IPS-20b (cell line): ENCODE measurements around the gene EDN2.

Experiments used
- H3K27ac ChIP-seq: one replicate; pipeline ENCODE4 v1.5.1; 2013; ENCODE audit warnings: low read length
- H3K27me3 ChIP-seq: 2 replicates; pipeline ENCODE4 v1.6.1; 2013; ENCODE audit warnings: mild to moderate bottlenecking, low read length, inconsistent platforms; ENCODE audit not compliant: insufficient read depth
- H3K36me3 ChIP-seq: 2 replicates; pipeline ENCODE4 v1.6.1; 2013; ENCODE audit warnings: low read depth, mild to moderate bottlenecking, inconsistent platforms, low read length, moderate library complexity; ENCODE audit not compliant: insufficient read depth
- H3K4me1 ChIP-seq: 2 replicates; pipeline ENCODE4 v1.6.1; 2013; ENCODE audit warnings: mild to moderate bottlenecking, control low read depth, inconsistent platforms, low read length, moderate library complexity; ENCODE audit not compliant: insufficient read depth
- H3K4me3 ChIP-seq: 2 replicates; pipeline ENCODE4 v1.5.1; 2013; ENCODE audit warnings: mild to moderate bottlenecking, low read length, inconsistent platforms
- H3K9ac ChIP-seq: 2 replicates; pipeline ENCODE4 v1.6.1; 2013; ENCODE audit warnings: low read depth, mild to moderate bottlenecking, inconsistent platforms, low read length, moderate library complexity
- H3K9me3 ChIP-seq: 2 replicates; pipeline ENCODE4 v1.6.1; 2013; ENCODE audit warnings: mild to moderate bottlenecking, low read depth, low read length, inconsistent platforms; ENCODE audit not compliant: insufficient read depth

EDN2 gene

DNA sequence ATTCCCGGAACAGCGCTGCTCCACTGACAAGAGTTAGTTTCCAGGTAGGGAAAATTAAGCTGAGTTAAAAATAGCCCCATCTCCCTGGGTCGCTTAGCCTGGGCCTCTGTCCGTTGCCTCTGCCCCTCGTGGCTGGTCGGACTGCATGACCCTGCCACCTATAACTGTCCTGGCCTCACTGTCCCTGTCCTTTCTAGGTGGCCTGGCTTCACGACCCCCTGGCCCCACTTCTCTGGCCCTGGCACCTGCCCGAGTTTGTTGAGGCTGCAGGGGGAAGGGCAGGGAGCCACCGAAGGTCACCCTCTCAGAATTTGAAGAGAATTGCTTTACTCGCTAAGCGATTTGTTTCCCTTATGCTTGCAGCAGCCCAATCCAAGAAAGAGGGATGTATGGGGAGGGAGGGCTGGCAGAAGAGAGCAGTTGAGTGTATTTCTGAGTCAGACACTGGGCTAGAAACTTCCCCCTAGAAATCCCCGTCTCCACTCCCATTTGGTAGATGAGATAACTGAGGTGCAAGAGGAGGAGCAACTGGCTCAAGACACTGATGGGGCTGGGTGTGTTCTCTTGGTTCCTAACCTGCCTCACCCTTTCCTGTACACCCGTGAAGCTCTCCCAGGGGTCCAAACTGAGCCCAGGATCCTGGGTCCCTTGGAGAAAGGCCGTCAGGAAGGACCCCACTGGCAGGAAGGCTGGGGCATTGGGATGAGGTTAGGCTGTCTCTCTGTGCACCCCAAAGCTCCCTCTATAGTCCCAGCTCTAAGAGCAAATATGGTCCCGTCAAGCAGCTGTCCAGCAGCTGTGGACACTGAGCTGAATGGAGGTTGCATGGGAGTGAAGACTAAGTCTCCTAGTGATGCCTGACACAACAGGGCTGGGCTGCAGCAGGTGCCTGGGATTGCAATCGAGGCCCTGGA lies 2.9 kb upstream of the EDN2 start:
- no peaks in the 10 kb centered on the region for H3K36me3 ChIP-seq
- peak overlapping the region; percentile 43; the same call in 1 of the 2 replicates for H3K9ac ChIP-seq
- H3K9me3 ChIP-seq, result no peaks in the 10 kb centered on the region
- H3K27ac ChIP-seq, result no peak overlapping the region
- peak overlapping the region; percentile 25; the same call in 1 of the 2 replicates for H3K4me3 ChIP-seq
- peaks cover 6% of the 10 kb centered on the region; the same call in 1 of the 2 replicates for H3K27me3 ChIP-seq
- peaks cover 33% of the 10 kb centered on the region for H3K4me1 ChIP-seq

GRCh38 chr1:41486371-41487125 lies 2.1 kb upstream of the EDN2 start:
- peak overlapping the region; percentile 25; the same call in 1 of the 2 replicates for H3K4me3 ChIP-seq
- peak overlapping the region; percentile 43; the same call in 1 of the 2 replicates for H3K9ac ChIP-seq
- no peak overlapping the region for H3K27ac ChIP-seq
- no peaks in the 10 kb centered on the region for H3K9me3 ChIP-seq
- no peaks in the 10 kb centered on the region for H3K36me3 ChIP-seq
- peaks cover 33% of the 10 kb centered on the region for H3K4me1 ChIP-seq
- H3K27me3 ChIP-seq, result peaks cover 6% of the 10 kb centered on the region; the same call in 1 of the 2 replicates

DNA sequence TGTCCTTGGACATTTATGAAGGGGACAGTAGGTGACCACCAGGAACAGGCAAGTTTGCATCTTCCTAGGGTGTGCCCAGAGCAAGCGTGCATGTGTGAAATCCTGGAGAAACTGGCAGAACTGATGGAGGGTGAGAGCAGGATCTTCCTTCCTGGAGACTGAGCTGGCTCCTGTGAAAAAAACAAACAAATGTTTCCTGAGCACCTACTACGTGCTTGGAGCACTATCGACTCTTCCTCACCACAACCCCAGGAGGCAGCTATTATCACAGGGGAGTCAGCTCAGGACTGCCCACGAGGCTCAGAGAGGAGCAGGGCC lies 1.5 kb upstream of the EDN2 start:
- 0 out of 2 replicates have a peak overlapping the region, but pooled peaks have one; percentile 43 for H3K9ac ChIP-seq
- H3K4me3 ChIP-seq, result no peak overlapping the region; the same call in 1 of the 2 replicates
- no peaks in the 10 kb centered on the region for H3K36me3 ChIP-seq
- peaks cover 6% of the 10 kb centered on the region; the same call in 1 of the 2 replicates for H3K27me3 ChIP-seq
- H3K27ac ChIP-seq, result no peak overlapping the region
- H3K9me3 ChIP-seq, result no peaks in the 10 kb centered on the region
- H3K4me1 ChIP-seq, result peaks cover 33% of the 10 kb centered on the region

DNA sequence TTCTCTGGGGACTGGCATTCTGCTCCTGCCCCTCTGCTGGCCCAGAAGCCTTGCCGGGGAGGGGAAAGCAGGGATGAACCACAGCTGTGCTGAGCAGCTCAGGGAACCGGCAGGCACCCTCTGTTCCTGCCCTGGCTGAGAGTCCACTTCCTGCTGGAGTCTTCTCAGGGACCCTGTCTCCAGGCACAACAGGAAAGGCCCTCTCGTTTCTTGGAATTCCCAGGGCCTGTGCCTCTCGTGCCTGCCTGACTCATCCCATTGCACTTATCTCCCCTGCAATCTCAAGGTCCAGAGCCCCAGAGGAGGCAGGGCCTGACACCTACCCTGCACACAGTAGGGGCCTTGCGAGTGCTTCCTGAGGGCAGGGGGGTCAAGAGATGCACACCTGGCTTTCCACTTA lies 1.1 kb upstream of the EDN2 start:
- Histone ChIP-seq H3K9me3 (no peaks in the 10 kb centered on the region), H3K27me3 (peaks cover 6% of the 10 kb centered on the region; the same call in 1 of the 2 replicates), H3K4me3 (no peak overlapping the region), H3K27ac (no peak overlapping the region), H3K4me1 (peaks cover 33% of the 10 kb centered on the region), H3K9ac (no peak overlapping the region), H3K36me3 (no peaks in the 10 kb centered on the region)

DNA sequence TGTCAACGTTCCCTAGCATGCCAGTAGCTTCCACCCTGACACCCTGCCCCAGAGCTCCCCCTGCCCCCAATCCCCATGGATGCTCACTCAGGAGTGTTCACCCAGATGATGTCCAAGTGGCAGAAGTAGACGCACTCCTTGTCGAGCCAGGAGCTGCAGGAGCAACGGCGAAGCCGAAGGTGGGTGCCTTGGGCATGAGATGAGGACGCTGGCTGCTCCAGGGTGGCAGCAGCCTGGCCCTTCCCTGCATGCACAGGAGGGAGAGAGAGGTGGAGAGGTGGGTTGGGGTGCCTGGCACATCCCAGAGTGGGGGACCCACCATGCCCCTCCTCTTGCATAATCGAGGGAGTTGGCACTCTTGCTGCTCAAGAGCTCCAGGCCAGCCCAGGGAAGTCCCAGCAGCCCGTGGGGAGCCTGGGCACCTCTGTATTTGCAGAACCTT lies 502 bp downstream of the EDN2 start:
- peaks cover 33% of the 10 kb centered on the region for H3K4me1 ChIP-seq
- peaks cover 6% of the 10 kb centered on the region; the same call in 1 of the 2 replicates for H3K27me3 ChIP-seq
- H3K9me3 ChIP-seq, result no peaks in the 10 kb centered on the region
- no peak overlapping the region for H3K27ac ChIP-seq
- no peaks in the 10 kb centered on the region for H3K36me3 ChIP-seq
- H3K9ac ChIP-seq, result no peak overlapping the region
- no peak overlapping the region for H3K4me3 ChIP-seq

DNA sequence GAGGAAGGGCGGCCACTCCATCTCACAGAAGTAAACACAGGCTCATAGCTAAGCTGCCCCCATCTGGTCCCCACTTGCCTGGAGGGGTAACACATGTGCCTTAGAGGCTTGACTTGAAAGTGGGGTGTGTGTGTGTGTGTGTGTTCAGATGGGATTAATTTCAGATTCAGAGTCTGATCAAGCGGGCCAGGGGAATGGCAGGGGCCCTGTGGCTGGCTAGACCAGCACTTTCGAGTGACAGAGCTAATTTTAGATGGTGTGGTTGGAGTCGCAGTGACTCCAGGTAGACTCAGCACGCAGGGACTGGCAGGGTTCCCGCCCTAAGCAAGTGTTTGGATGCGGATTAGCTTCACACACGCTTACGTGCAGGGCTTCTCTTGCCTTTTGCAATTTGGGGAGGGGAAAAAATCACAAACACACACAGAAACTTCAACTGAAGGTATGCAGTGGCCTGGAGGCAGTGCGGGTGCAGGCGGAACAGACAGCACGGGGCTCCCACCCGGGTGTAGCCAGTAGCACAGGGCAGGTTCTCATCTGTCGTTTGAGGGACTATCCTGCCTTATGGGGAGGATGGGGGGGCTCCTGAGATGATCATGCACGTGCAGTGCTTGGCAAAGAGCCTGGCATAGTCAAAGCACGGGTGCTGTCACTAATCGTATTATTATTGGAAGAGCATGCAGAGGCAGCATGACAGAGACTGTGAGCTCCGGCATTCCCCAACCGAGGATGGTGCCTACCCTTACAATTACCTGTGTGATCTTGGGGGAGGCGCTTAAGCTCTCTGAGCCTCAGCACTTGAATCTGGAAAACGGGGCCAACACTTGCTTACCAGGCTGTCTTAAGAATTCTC lies 1.3 kb downstream of the EDN2 start:
- no peak overlapping the region for H3K9ac ChIP-seq
- no peak overlapping the region for H3K4me3 ChIP-seq
- no peaks in the 10 kb centered on the region for H3K36me3 ChIP-seq
- no peak overlapping the region for H3K27ac ChIP-seq
- H3K4me1 ChIP-seq, result peaks cover 33% of the 10 kb centered on the region
- no peaks in the 10 kb centered on the region for H3K9me3 ChIP-seq
- peaks cover 6% of the 10 kb centered on the region; the same call in 1 of the 2 replicates for H3K27me3 ChIP-seq

DNA sequence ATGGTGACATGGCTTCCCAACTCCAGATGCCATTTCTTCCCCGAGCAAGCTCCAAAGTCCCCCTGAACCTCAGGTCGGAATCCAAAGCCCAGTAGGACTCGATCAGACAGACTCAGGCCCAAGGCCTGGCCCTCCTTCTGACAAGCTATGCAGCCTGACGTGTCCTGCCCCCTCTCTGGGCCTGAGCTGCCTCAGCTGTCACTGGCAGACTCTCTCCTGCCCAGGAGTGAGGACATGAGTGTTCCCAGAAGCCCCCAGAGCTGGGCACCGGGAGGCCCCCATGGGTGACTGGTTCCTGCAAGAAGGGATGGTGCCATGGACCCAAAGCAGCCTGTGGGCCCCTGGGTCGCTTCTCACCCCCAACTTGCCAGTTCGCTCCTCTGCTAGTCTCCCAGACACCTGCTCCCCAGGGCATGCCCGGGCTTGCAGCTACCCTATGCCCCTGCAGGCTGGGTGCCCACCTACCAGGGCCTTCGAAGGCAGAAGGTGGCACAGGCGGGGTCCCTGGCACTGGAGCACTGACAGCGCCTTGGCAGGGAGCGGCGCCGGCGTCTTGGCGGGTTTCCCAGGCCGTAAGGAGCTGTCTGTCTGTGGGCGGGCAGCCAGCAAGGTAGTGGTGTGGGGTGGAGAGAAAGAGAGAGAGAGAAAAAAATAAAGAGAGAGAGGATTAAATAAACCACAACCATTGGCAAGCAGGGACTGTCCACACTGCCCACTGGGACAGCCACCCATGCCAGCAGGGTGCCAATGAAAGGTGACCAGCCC lies 2.3 kb downstream of the EDN2 start:
- no peaks in the 10 kb centered on the region for H3K9me3 ChIP-seq
- no peak overlapping the region for H3K9ac ChIP-seq
- H3K4me3 ChIP-seq, result no peak overlapping the region
- peaks cover 6% of the 10 kb centered on the region; the same call in 1 of the 2 replicates for H3K27me3 ChIP-seq
- peaks cover 23% of the 10 kb centered on the region for H3K4me1 ChIP-seq
- no peaks in the 10 kb centered on the region for H3K36me3 ChIP-seq
- no peak overlapping the region for H3K27ac ChIP-seq

DNA sequence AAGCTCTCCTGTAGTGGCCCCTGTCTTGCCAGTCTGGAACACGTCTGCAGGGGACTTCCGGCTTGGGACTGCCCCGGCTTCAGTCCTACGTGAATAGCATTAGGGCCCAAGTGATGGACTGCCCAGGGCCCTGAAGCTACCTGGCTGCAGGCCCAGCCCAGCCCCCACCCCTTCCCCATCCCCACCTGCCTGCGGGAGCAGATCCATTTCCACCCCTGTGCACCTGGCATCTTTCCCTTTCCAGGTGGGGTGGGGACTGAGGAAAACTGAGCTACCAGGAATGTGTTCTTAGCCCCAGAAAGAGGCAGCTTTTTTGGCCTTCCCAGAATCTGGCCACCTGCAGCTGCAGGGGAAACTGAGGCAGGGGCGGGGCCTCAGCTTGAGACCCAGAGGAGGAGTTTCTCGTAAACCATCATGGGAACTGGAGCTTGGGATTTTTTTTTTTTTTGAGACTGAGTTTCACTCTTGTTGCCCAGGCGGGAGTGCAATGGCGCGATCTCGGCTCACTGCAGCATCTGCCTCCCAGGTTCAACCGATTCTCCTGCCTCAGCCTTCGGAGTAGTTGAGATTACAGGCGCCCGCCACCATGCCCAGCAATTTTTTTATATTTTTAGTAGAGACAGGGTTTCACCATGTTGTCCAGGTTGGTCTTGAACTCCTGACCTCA lies 3.2 kb downstream of the EDN2 start:
- H3K9ac ChIP-seq, result no peak overlapping the region
- H3K4me3 ChIP-seq, result no peak overlapping the region
- no peak overlapping the region for H3K27ac ChIP-seq
- no peaks in the 10 kb centered on the region for H3K9me3 ChIP-seq
- no peaks in the 10 kb centered on the region for H3K36me3 ChIP-seq
- peaks cover 6% of the 10 kb centered on the region; the same call in 1 of the 2 replicates for H3K27me3 ChIP-seq
- peaks cover 18% of the 10 kb centered on the region for H3K4me1 ChIP-seq

DNA sequence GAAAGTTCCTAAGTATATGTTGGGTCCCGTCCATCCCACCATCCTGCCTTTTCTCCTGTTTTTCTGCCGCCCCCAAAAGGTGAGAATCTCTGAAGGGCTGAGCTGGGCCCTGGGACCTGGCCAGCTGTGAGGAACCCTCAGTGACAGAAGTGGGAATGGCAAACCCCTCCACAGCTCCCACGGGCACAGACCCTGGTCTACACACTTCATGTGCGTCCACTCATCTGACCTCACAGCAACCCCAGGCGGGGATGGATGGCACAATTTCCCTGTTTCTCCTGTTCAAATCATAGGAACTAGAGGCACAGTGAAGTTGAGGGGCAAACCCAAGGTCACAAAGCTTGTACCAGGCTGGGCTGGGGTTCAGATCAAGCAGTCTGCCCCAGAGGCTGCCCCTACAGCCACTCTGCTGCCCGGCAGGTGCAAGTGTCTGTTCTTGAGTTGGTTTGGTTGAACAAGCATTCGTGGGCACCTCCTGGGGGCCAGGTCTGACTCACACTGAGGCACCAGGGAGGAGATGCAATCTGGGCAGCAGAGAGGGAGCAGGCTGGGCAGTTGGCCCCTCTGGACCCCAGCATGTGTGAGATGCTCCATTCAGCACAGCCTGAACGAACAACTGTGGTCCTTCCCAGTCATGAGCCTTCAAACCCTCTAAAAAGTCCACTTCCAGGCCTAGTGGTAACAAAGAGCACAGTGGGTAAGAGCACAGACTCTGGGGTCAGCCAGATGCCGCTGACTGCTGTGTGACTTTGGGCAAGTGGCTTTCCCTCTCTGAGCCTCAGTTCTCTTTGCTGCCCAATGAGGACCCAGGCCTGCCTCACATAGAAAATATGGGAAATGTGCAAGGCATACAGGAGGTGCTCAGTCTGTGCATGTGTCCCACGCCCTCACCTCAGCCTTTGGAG lies 4.0 kb downstream of the EDN2 start:
- H3K27me3 ChIP-seq, result peaks cover under 1% of the 10 kb centered on the region; the same call in 1 of the 2 replicates
- H3K36me3 ChIP-seq, result no peaks in the 10 kb centered on the region
- no peak overlapping the region for H3K9ac ChIP-seq
- no peak overlapping the region for H3K27ac ChIP-seq
- no peak overlapping the region for H3K4me3 ChIP-seq
- H3K4me1 ChIP-seq, result peaks cover 11% of the 10 kb centered on the region
- H3K9me3 ChIP-seq, result no peaks in the 10 kb centered on the region

GRCh38 chr1:41479808-41480160 lies 4.7 kb downstream of the EDN2 start:
- Histone ChIP-seq H3K9me3 (no peaks in the 10 kb centered on the region), H3K9ac (no peak overlapping the region), H3K27ac (no peak overlapping the region), H3K27me3 (no peaks in the 10 kb centered on the region), H3K4me1 (peaks cover 4% of the 10 kb centered on the region; the same call in 1 of the 2 replicates), H3K4me3 (no peak overlapping the region), H3K36me3 (no peaks in the 10 kb centered on the region)
